ENCODE measurements around the gene MCEE. TPM values are rescaled to one million over a fixed set of nuclear protein-coding genes. Genes with fewer than 3 reads are reported as not detected.

The MCEE gene
- total RNA-seq, 4 donors from 2014 or later: 10.3 to 24.1 (median 18.6) TPM; not detected in 1

GRCh38 chr2:71067567-71068217 is 62.3 kb downstream of the MCEE start:
- Histone ChIP-seq H3K4me1 (peaks cover 27 to 37% (median 31%) of the 10 kb centered on the region in 4 donors), H3K27me3 (no peaks in the 10 kb centered on the region), H3K9me3 (no peaks in the 10 kb centered on the region), H3K36me3 (peaks cover 0 to 3% (median 0%) of the 10 kb centered on the region in 4 donors), H3K27ac (peak overlapping the region; percentile 87 to 98 (median 95)), H3K4me3 (peak overlapping the region; percentile 60 to 85 (median 75))
- DNase-seq: no peak
- in situ Hi-C loops (cut with MboI; ENCODE audit: low pct_ligation_motif_present in 1 of 4, low pct_unique_long_range_greater_than_20kb in 1 of 4, low sequenced_read_pairs in 3 of 4) (no loop called here), intact Hi-C loops (cut with DNase I; ENCODE audit: low total_unique reads) (no loop called here)
- WGBS, 2 donors (ENCODE audit: low coverage in 1 of 2): 9 to 50% methylated on average over 3 to 26 of the region's 26 CpGs
- TF ChIP-seq POLR2AphosphoS5 (IDR thresholded peaks at IDR 0.05) (no peak), EP300 (IDR thresholded peaks at IDR 0.05; ENCODE audit: low read depth) (no peak), POLR2A (IDR thresholded peaks at IDR 0.05) (no peak), CTCF (IDR thresholded peaks at IDR 0.05) (no peak)

- Histone ChIP-seq H3K27me3 (no peaks in the 10 kb centered on the region), H3K9me3 (no peaks in the 10 kb centered on the region), H3K4me1 (peaks cover 23 to 30% (median 28%) of the 10 kb centered on the region in 4 donors), H3K4me3 (no peak overlapping the region), H3K36me3 (no peaks in the 10 kb centered on the region), H3K27ac (peak overlapping the region in 3 of 4 donors; percentile 95 to 98 (median 95))
- 84 to 91% methylated on average over 3 of the region's 3 CpGs for WGBS, 2 donors (ENCODE audit: low coverage in 1 of 2)
- TF ChIP-seq CTCF (IDR thresholded peaks at IDR 0.05) (no peak), EP300 (IDR thresholded peaks at IDR 0.05; ENCODE audit: low read depth) (no peak), POLR2AphosphoS5 (IDR thresholded peaks at IDR 0.05) (no peak), POLR2A (IDR thresholded peaks at IDR 0.05) (no peak)
- intact Hi-C loops (cut with DNase I; ENCODE audit: low total_unique reads) (no loop called here), in situ Hi-C loops (cut with MboI; ENCODE audit: low pct_ligation_motif_present in 1 of 4, low pct_unique_long_range_greater_than_20kb in 1 of 4, low sequenced_read_pairs in 3 of 4) (no loop called here)
- DNase-seq: no peak
Measured at GRCh38 chr2:71066856-71067255, 63.2 kb downstream of the MCEE start.

GRCh38 chr2:71064754-71065621 is 65.0 kb downstream of the MCEE start:
- Histone ChIP-seq H3K4me3 (no peak overlapping the region), H3K27ac (peak overlapping the region; percentile 57 to 76 (median 66)), H3K36me3 (no peaks in the 10 kb centered on the region), H3K9me3 (no peaks in the 10 kb centered on the region), H3K4me1 (peaks cover 11 to 19% (median 15%) of the 10 kb centered on the region in 4 donors), H3K27me3 (no peaks in the 10 kb centered on the region)
- in situ Hi-C loops (cut with MboI; ENCODE audit: low pct_ligation_motif_present in 1 of 4, low pct_unique_long_range_greater_than_20kb in 1 of 4, low sequenced_read_pairs in 3 of 4): no loop called here
- peak; percentile 26 for DNase-seq
- intact Hi-C loops (cut with DNase I; ENCODE audit: low total_unique reads): no loop called here
- WGBS, 2 donors (ENCODE audit: low coverage in 1 of 2): 43 to 62% methylated on average over 5 to 7 of the region's 7 CpGs
- TF ChIP-seq POLR2AphosphoS5 (IDR thresholded peaks at IDR 0.05) (peak in 1 of 3 donors; percentile 19), POLR2A (IDR thresholded peaks at IDR 0.05) (no peak)

GRCh38 chr2:71064110-71064611 is 65.9 kb downstream of the MCEE start:
- Histone ChIP-seq H3K36me3 (no peaks in the 10 kb centered on the region), H3K4me1 (peaks cover 4 to 11% (median 7%) of the 10 kb centered on the region in 4 donors), H3K9me3 (no peaks in the 10 kb centered on the region), H3K27ac (peak overlapping the region; percentile 57 to 76 (median 66)), H3K4me3 (no peak overlapping the region), H3K27me3 (no peaks in the 10 kb centered on the region)
- no peak for TF ChIP-seq POLR2A (IDR thresholded peaks at IDR 0.05)
- no peak for TF ChIP-seq EP300 (IDR thresholded peaks at IDR 0.05; ENCODE audit: low read depth)
- no peak for TF ChIP-seq POLR2AphosphoS5 (IDR thresholded peaks at IDR 0.05)
- TF ChIP-seq CTCF (IDR thresholded peaks at IDR 0.05): no peak
- WGBS, 2 donors (ENCODE audit: low coverage in 1 of 2): 55 to 75% methylated on average over 4 to 9 of the region's 9 CpGs
- intact Hi-C loops (cut with DNase I; ENCODE audit: low total_unique reads) (no loop called here), in situ Hi-C loops (cut with MboI; ENCODE audit: low pct_ligation_motif_present in 1 of 4, low pct_unique_long_range_greater_than_20kb in 1 of 4, low sequenced_read_pairs in 3 of 4) (no loop called here)
- no peak for DNase-seq
